Right renal pelvis (tissue), 4 donors: ENCODE results near the gene ADAM17. TPM values are rescaled to one million over a fixed set of nuclear protein-coding genes. Genes with fewer than 3 reads are reported as not detected.
A peak's percentile ranks its signal among the peaks of the same experiment; 100 is the strongest.
"Not testable (repeated sequence)": the region's sequence is repeated elsewhere in the genome, so short reads cannot be mapped to it uniquely, and the experiment has no call there.

Experiments used
- DNase-seq, 4 donors: peaks; one replicate each; pipeline ENCODE4 v3.0.0-alpha.2; 2013; ENCODE audit warnings: low read depth in 4 of 4, low spot score in 3 of 4, missing footprints in 1 of 4
- polyA plus RNA-seq, 4 donors: library from polyadenylated mRNA; unstranded; fragments of 120-200 nt; gene quantifications; one replicate each; pipeline ENCODE4 v1.2.1, GENCODE V29; 2013; ENCODE audit not compliant: insufficient read length in 4 of 4

The ADAM17 gene
- 10 to 100 TPM; 37.3 to 45.6 (median 39.6) TPM for polyA plus RNA-seq

DNA sequence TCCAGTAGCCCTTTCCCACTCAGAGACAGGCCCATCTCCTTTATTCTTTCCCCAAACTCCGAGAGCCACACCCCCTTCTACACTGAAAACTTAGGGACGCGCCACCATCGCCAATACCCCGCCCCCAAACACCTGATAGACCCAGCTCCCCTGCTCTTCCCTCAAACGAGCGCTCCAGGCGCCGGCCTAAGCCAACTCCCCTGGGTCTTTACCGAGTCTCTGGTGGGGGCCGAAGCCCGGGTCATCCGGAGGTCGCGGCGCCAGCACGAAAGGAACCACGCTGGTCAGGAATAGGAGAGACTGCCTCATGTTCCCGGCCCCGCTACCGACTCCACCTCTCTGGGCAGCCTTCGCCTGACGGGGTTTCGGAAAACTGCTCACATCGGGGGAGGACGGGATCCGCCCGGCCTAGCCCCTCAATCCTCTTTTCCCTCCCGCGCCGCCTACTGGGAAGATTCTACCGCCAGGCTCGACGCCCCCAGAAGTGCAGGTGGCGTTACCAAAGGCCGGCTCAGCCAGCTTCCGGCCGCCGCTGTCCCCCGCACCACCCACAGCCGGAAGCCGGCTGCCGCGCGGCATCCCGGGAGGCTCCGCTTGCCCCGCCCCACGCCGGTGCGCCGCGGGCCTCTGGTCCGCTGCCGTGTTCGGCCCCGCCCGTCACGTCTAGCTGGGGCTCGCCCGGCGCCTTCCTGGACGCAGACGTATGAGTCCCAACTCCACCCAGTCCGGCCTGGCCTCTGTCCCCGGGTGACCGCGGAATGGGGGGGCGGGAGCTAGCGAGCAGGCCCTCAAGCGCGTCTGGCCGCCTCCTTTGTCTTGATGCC lies at the start of gene ADAM17:
Gene ADAM17 (minus strand): TSS at position 534 of the 824 bp plus-strand sequence. CDS start 225 bp downstream, at position 309.
- peak; percentile 85 to 90 (median 88) for DNase-seq

DNA sequence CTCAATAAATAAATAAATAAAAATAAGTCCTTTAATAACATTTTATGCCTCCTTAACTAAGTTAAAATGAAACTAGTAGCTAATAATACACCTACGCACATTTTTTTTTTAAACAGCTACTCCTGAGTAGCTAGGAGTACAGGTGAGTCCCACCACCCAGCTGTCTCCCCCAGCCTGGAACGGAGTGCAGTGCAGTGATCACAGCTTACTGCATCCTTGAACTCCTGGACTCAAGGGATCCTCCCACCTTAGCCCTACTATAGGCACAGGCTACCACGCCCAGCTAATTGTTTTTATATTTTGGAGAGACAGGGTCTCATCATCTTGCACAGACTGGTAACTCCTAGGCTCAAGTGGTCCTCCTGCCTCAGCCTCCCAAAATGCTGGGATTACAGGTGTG lies 46.8 kb upstream of the ADAM17 start:
- DNase-seq = no peak

DNA sequence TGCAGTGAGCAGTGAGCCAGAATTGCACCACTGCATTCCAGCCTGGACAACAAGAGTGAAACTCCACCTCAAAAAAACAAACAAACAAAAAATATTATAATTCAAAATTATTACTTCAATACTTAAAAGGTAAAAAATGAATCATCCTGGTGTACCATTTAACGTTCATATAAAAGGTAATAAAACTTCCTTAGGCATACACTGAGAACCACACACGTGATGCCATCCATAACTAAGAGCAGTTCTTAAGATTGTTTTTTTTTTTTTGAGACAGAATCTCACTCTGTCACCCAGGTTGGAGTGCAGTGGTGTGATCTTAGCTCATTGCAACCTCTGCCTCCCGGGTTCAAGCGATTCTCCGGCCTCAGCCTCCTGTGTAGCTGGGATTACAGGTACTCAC lies 45.8 kb upstream of the ADAM17 start:
- DNase-seq = no peak

DNA sequence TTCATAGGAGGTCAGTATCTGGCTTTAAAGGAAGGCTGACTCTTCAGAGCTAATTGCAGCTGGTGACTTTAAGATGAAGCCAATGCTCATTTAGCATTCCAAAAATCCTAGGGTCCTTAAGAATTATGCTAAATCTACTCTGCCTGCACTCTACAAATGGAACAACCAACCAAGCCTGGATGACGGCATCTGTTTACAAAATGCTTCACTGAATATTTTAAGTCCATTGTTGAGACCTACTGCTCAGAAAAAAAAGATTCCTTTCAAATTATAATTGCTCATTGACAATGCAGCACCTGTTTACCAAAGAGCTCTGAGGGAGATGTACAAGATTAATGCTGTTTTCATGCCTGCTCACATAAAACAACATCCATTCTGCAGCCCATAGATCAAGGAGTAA lies 43.8 kb upstream of the ADAM17 start:
- DNase-seq = no peak

DNA sequence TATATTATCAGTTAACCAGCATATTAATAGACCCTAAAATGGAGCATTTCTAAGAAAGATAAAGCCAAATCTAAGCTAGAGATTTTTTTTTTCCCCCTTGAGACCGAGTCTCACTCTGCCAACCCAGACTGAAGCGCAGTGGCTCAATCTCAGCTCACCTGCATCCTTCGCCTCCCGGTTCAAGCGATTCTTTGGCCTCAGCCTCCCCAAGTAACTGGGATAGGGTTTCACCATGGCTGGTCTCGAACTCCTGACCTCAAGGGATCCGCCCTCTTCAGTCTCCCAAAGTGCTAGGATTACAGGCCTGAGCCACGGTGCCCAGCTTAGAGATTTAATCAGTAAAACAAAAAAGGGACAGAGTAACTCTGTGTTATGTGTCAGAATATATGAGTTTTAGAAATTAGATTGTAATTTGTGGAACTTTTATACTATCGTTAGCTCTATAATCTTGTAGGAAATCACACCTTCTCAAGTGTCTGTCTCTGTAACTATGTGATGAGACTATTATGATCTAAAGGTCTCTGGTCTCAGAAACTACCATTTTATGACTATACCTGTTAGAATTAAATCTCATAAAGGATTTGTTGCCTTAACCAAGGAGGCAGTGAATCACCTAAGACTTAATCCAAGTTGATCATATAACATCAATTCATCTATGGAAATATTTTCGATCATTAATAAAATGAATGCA lies 41.1 kb upstream of the ADAM17 start:
- DNase-seq = no peak

DNA sequence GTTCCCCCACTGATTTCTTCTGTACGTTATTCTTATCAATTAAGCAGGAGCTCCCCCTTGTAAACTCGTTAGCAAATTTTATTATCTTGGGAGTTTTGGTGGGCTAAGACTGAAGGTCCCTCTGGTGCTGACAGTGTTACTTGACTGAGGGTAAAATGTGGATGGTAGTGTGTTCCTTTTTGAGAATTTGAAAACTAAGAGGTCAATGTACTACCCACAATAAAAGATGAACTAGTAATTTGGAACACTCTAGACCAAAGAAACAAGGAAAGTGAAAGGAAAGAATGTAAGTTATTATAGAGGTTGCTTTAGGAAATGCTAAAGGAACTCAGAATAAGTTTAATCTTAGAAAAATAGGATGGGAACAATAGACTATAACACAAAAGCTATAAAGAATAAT lies 40.1 kb upstream of the ADAM17 start:
- DNase-seq = no peak

DNA sequence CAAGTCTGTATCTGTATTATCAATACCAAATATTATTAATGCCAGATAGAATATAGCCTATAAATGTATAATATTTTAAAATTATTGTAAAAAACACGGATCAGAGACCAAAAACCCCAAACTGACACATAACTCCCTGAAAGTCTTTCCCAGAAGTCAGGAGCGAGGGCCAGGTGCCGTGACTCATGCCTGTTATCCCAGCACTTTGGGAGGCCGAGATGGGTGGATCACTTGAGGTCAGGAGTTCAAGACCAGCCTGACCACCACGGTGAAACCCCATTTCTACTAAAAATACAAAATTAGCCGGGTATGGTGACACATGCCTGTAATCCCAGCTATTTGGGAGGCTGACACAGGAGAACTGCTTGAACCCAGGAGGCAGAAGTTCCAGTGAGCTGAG lies 39.6 kb upstream of the ADAM17 start:
- not testable (repeated sequence) for DNase-seq

DNA sequence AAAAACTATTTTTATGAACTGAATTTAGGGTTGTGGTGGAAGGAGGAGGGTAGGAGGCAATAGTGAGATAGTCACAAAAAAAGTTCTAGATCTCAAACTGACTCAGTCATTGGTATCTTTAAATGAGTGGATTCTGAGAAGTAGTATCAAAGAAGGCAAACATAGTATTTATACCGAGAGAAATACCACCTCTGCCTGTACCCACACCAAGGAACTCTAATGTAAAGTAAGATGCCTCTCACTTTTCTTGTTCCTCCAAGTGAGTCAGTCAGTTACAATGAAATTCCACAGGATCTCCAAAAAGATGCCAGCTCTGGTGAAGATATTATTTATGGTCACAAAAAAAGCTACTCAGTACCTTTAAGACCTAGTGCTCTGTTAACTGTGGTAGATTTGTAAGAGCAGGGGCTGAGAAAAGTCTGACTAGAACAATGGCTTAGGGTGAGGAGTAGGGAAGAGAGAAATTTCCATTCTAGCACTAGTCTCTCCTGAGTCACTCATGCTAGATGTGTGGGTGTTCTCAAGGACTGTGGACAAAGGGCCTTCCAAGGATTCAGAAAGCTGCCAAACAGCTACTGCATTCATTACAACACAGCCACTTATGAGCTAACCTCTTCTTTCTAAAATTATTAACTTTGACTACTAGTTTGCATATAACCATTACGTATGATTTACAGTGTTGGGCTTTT lies 38.9 kb upstream of the ADAM17 start:
- no peak for DNase-seq

DNA sequence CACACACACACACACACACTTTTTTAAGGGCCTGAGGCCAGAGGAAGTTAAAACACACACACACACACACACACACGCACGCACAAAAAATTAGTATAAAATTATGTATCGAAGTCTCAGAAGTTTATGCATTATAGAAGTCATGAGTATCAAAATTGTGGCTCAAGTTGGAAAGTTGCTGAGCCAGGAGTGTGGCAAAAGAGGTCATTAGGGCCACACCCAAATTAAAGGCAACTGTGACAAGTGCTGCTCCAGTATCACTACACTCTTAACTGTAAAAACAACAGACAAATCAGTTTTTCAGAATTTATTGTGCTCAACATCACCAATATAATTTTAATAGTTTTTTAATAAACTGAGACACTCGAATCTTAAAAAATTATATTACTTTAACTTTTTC lies 38.3 kb upstream of the ADAM17 start:
- DNase-seq = no peak

DNA sequence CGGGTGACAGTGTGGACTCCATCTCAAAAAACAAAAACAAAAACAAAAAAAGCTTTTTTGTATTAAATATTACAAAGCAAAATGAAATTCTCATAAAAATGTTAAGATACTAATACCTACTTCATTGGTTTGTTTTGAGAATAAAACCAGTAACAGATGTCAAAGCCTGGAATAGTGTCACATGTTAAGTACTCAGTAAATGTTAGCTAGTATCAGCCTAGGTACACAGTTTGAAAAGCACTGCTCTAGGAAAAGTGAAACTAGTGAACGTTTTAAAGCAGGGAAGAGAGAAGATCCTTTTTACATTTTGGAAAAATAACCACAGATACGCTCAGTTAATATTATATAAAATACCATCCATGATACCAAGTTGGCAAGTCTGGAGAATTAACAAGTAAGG lies 37.1 kb upstream of the ADAM17 start:
- DNase-seq = no peak

DNA sequence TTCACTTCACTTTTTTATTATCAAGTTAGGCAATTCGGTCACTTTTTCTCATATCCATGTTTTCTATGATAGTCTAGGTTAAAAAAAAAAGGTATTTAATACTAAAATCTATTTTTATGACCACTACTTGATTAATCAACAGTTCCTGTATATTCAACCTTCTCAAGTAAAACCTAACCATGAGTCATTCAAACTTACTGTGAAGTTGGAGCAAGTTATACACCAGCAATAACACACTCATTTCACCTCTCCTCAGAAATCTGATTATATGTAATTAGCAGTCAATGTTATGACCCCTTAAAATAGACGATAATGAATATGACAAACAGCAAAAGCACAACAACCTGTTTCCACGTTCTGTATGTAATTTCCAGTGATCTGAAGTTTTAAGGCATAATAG lies 35.0 kb upstream of the ADAM17 start:
- no peak for DNase-seq

DNA sequence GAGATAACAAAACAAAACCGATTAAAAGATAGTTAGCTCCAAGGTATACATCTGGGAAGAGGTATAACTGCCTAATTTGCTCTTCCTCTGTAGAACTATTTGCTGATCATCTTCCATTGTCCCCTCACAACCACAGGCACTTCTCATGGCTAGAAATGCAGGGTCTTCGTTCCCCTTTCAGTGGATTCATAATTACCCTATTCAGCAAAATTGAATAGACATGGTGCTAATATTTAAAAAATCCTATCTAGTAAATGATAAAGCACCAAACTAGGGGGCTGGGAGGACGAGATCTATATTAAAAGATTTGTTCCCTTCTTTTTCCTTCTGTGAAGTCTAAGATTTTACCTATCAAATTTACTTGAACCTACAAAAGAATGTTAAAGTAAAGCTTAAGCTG lies 30.8 kb upstream of the ADAM17 start:
- no peak for DNase-seq

DNA sequence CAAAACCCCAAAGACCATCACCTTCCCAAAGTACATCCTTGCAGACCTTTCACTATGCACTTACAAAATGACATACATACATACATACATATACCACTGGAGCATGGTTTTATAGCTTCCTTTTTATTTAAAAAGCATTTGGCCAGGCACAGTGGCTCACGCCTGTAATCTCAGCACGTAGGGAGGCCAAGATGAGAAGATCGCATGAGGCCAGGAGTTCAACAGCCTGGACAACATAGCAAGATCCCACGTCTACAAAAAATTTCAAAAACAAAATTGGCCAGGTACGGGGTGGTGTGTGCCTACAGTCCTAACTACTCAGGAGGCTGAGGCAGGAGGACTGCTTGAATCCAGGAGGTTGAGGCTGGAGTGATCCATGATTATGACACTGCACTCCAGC lies 29.9 kb upstream of the ADAM17 start:
- DNase-seq = no peak

DNA sequence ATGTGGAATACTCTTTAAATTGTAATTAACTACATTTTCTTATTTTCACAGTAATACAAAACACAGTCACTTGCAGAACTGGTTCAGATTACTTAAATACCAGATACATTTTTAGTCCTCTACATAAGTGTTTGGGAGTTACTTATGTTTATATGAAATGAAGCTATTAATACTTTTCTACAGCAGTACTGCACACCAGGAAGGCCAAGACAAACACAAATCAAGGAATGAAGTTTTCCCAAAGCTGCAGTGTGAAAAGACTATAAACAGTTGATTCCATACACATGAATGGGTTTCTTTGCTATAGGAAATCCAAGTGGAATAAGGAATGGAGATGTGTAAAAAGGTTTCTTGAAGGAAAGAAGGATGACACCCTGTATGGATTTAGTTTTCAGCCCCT lies 29.3 kb upstream of the ADAM17 start:
- DNase-seq = not testable (repeated sequence)

DNA sequence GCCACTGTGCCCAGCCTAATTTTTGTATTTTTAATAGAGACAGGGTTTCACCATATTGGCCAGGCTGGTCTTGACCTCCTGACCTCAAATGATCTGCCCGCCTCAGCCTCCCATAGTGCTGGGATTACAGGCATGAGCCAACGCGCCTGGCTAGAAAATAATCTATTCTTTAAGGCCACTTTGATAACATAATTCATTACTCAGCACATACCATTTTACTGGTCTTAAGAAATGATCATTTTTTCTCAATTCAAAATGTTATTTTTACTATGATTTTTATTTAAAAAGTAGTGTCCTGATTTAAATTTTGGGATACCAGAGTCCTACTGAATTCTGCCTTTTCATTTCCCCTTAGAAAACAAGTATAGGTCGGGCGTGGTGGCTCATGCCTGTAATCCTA lies 27.0 kb upstream of the ADAM17 start:
- no peak for DNase-seq

DNA sequence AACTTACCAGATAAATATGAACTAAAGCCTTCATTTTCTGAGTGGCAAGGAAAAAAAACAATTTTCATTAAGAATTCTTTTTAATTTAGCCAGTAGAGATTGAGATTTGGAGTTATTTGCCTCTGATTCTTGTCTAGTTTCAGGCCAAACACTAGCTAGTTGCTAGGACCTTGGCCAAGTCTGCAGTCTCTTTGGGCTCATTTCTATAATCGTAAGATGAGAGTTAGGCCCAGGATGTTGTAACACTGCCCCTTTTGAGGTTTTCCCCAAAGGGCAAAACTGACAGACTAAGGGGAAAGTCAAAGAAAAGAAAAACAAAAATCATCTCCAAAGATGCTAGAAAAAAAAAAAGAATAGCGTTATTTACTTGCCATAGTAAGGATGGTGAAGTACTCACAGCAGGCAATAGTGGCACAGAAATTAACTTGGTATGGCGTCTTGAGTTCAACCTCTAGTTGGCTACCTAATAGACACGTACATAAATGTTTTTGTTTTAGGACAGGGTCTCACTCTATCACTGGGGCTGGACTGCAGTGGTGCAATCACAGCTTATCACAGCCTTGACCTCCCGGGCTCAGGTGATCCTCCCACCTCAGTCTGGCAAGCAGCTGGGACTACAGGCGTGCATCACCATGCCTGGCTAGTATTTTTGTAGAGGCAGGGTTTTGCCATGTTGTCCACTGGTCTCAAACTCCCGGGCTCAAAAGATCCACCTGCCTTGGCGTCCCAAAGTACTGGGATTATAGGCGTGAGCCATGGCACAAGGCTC lies 23.0 kb upstream of the ADAM17 start:
- no peak for DNase-seq

DNA sequence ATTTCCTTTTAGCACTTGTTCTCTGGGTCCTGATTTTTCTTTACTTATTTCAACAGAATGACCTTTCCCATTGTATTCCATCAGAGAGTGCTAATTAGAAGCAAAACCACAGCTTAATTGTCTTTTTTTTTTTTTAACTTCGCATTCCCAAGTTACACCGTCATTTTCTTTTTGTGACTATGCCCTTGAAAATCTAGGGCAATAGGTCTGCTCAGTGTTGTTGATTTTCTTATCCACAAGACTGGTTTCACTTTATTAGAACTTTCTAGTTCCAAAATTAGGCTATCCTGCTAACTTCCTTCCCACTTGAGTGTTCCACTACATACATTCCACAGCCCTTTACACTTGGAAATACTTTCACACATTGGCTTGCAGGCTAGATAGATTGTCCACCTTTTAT lies 18.7 kb upstream of the ADAM17 start:
- no peak for DNase-seq

DNA sequence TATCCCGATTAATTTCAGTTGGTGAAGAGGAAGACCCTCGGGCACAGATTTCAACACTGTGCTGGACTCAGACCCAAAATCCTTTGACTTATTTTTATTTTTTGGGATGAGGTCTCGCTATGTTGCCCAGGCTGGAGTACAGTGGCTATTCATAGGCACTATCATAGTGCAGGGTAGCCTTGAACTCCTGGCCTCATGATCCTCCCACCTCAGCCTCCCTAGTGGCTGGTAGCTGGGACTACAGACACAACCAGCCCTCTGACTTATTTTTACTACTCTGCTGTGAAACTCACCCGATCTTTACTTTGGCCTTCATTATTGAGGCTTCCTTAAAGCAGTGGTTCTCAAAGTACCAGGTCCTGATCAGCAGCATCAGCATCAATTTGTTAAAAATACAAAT lies 18.2 kb upstream of the ADAM17 start:
- no peak for DNase-seq

DNA sequence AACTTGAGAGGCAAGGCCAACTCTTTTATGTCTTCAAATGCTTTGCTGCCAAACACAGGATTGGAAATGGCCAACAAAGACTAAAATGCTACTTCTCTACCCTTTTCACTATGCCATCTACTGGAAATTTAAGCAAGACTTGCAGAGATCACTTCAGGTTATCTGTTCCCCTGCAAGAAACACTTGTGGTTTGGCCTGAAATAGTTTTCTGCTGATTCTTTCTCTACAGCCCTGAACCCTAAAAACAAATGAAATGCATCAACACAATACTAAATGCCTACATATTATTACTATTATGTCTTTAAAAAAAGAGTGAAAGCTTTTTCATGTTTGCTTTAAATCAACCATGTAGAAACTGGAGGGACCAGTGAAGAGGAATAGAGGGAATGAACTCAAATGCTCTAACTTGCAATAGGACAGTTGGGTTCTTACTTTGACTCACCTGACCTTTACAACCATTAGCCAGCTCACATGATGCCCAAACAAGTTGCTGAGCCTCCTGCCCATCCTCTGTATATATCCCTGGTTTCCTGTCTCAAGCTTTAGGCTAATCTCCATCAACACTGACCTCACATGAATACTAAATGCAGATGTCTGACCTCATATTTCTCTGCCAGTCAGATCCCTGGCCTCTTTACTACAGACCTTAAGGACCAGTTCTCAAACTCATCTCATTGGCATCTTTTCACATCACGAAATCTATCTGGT lies 17.5 kb upstream of the ADAM17 start:
- DNase-seq = no peak
